GM19099 (cell line): ENCODE results near the gene SYT17.

Experiments
- POLR2A ChIP-seq: IDR thresholded peaks from 3 replicates; pipeline ENCODE4 v1.6.1; 2011; ENCODE audit warnings: low read depth; ENCODE audit not compliant: insufficient read length; ENCODE audit errors: extremely low read depth

SYT17 gene

DNA sequence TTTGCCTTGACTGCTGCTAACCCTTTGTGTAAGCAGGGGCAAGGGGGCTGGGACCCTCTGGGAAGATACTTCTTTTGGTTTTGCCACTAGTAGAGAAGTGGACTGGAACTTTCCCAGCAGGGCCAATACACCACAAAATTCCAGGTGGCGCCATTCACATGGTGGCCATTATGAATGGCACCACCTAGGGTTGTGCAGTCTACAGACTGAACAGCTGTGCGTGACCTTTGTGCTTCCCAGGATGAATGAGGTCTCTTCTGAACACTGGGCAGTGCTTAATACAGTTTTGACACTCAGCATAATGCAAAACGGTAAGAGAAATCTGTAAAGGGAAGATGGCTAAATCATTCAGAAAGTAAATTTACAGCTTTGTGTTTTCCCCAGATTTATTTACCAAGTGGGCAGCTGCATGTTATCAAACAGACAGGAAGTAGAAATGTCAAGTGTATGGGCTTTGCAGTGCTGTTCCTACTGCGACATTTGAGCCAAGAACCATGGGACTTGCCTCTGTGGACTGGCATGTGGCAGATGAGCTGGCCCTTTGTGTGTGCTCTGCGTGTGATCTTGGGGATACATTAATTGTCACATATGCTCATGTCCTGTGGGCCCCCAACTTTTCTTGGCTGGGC, 9.2 kb downstream of the SYT17 start:
- TF ChIP-seq POLR2A, result no peak

DNA sequence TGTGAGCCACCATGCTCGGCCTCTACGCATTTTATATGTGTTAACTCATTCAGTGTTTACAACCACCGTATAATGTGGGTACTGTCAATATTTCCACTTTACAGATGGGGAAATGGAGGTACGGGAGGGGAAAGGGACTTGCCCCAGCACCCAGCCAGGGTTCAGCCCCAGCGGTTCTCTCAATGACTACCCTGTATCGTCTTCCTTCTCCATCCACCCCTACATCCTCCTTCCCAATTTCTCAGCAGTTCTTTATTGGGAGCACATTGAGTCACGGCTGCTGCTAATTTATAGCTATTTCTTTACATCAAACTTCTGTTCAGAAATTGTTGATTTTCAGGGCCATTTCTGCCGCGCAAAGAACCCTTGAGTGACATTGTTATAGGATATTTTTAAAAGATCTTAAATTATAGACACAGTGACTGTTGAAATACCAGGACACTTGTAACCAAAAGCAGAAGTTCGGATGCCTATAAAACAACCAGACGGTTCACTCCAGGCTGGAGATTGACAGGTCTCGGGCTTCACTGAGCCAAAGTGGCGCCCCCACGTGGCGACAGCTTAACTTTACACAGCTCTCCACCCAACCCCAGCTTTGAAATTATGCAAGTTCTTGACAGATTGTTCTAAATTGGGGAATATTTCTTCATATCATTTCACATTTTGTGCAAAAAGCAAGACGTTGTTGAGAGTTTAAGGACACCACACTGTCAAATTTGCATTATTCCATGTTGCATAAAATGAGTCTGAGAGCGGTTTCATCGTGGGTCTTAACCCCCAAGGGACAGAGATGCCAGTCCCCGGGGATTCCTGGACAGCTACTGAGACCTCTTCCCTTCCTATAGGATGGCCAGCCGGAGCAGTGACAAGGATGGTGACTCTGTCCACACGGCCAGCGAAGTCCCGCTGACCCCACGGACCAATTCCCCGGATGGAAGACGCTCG, 11.8 kb downstream of the SYT17 start:
- TF ChIP-seq POLR2A, result no peak

DNA sequence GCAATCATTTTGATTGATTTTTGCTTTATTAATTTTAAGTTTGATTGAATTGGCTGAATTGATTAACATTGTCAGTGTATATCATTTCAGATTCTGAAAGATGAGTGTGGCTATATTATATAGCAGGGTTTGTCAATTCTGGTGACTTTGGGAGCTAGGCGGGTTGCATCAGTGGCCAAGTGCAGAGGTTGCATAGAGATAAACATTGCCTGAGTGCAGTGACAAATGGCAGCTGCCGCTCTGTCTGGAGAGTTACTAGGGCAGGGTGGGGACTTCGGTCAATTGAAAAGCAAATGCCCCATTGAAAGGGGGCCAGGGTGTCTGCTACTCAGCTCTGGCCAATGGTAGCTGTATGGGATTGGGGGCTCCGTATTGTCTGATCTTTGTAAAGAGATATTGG, 12.7 kb downstream of the SYT17 start:
- no peak for TF ChIP-seq POLR2A

DNA sequence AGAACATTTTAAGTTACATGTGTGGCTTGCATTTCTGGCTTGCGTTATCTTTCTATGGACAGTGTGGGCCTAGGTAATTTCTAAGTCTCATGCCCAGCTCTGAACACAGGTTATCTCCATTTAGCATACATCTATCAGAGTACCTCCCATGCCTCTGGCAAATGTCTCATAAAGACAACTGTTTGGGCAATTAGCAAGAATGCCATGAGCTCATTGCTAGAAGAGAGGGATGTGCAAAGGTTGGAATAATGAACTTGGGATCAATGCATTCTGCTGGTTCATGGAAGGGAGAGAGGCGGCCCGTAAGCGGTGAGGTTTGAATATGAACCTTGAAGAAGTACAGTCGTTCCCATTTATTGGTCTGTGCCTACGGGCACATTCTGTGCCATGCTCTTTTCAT, 14.4 kb downstream of the SYT17 start:
- no peak for TF ChIP-seq POLR2A

DNA sequence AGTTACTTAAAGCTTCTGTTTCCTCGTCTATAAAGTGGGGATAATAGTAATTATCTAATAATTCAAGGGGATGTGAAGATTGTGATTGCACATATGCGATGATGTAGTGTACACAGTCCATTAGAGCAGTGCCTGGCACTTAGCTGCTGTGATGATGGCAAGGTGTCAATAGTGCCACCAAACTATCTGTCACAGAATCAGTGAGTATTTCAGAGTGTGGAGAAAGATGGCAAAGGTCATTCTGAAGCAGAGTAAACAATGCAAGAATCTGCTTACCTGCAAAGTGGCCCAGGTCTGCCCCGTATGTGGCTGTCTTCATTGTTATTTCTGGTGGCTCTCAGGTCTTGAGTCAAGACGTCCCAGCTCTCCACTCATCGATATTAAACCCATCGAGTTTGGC, 15.1 kb downstream of the SYT17 start:
- TF ChIP-seq POLR2A, result no peak

DNA sequence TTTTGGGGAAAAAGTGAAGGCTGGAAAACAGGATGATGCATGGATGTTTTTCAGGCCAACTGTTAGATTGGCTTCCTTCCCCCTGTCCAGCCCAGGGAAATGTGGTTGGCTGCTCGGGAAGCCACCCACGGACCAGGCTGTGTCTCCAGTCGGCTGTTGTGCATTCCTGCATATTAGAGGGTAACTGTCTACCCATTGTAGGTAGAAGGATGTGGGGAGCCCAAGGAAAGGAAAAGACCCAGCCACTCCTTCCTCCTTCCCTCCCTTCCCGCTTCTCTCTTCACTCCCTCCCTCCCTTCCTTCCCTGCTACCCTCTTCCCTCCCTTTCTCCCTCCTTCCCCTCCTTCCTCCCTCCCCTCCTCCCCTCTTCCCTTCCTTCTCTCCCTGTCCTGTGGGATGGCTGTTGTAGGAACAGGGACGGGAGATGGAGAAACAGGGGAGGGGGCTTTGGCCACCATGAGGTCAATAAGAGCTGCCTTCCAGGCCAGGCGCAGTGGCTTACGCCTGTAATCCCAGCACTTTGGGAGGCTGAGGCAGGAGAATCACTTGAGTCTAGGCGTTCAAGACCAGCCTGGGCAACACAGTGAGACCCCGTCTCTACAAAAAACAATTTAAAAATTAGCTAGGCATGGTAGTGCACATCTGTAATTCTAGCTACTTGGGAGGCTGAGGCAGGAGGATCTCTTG, 16.9 kb downstream of the SYT17 start:
- TF ChIP-seq POLR2A, result no peak

DNA sequence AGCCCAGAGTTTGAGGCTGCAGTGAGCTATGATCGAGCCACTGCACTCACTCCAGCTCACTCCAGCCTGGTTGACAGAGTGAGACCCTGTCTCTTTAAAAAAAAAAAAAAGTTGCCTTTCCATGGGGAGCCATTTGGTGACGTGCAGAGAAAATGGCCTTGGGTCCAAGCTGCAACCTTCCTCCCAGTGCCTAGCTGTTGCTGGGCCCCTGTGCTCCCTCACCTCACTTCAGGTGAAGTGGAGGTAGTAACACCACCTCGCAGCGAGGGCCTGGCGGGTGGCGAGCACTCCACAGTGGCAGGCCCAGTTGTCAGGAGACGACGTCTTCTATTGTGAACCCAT, 17.4 kb downstream of the SYT17 start:
- TF ChIP-seq POLR2A, result no peak

DNA sequence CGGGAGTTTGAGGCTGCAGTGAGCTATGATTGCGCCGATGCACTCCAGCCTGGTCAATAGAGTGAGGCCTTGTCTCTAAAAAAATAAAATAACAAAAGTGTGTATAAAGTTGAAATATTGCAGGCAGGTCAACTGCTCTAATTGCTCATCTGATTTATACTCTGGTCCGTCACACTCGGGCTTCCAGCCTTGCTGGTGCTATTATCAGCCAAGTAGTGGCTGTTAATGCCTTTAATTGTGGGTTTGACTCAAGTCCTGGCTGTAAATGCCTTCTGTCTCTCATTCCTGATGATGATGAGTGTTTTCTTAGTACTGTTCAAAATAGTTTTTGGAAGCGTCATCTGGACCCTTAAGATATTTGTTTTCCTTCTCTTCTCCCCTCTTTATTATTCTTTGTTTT, 18.4 kb downstream of the SYT17 start:
- no peak for TF ChIP-seq POLR2A

DNA sequence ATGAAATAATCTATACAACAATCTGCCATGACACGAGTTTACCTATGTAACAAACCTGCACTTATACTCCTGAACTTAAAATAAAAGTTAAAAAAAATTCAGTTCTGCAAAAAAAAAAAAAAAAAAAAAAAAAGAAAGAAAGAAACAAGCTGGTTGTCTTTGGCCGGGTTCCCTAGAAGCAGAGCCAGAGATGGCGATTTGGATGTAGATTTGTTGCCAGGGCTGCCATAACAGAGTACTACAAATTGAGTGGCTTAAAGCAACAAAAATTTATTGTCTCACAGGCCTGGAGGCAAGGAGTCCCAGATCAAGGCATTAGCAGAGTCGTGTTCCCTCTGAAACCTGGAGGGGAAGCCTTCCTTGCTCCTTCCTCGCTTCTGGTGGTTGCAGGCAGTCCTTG, 20.4 kb downstream of the SYT17 start:
- TF ChIP-seq POLR2A, result no peak

DNA sequence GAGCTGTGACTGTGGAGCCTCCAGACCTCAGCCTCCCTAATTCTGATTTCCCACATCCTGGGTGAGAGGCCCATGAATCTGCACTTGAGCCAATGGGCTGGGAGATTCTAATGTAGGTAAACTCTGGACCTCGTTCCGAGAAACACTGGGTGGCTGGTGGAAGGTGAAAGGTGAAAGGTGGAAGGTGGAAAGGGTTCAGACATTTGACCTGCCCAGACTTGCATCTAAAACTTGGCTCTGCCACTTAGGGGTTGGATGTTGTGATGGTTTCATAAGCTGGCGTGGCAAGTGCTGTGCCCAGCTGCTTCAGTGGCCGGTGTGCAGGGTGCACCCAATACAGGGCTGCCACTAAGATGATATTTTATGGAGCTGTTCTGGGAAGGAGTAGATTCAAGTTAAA, 24.8 kb downstream of the SYT17 start:
- TF ChIP-seq POLR2A, result no peak

DNA sequence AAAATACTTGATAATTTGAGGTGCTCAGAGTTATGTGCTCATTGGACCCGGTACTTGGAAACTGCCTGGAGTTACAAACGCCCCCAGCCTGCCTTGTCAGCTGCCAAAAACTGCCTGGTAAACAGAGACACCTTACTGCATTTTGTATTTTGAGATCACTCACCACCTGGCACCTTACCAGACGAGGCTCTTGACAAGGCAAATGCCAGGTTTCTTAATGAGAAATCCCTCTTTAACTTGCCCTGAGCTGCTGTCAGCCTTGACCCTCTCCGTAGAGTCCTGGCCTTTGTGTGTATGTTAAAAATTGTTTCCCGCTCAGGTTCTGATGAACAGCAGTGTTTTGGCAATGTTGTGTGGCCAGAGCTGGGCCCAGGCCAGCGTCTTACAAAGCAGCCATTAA, 28.8 kb downstream of the SYT17 start:
- no peak for TF ChIP-seq POLR2A

DNA sequence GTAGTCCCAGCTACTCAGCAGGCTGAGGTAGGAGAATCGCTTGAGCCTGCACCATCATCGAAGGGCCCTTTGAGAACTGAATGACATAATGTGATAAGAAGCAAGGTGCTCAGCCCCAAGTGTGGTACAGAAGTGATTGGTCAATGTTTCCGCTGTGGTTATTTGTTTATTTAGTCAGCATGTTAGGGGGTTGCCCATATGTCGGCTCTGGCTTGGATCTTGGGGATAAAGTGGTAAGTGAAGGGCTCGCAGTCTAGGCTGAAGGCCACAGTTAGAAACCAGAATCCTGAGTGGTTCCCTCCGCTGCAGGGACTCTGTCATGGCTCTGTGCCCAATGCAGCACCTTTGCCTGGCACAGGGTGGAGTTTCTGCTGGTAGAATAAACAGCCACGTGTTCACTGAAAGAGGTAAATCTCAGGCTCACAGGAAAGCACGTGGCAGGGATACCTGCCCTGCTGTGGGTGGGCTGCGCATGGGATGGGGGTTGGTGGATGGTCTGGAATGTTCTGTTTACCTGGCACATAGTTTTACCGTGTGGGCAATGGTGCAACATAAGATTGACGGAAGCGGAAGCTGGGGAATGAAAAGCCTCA, 35.4 kb downstream of the SYT17 start:
- no peak for TF ChIP-seq POLR2A

DNA sequence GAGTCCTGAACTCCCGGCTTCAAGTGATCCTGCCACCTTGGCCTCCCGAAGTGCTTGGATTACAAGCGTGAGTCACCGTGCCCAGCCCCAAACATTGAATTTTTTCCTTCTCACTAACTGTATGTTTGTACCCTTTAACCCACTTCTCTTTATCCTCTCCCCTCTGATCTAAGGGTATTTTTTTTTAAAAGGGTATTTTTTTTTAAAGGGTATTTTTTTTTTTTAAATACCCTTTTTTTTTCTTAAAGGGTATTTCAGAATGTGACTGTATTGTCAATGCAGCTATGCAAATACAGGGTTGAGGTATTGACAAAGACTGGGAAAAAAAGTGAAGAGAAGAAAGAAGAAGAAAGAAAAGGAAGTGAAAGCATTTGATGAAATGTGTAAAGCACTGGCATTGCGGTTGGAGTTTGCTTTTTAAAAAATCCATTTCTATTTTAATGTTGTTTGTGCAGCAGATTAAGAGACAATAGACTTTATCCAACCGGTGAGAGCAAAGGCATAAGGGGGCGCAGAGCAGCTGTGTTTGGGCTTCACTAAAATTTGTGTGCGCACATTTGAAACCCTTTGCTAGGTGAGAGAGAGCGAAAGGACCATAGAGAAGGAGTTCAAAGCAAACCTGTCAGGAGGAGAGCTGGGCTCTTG, 42.4 kb downstream of the SYT17 start:
- TF ChIP-seq POLR2A, result no peak

DNA sequence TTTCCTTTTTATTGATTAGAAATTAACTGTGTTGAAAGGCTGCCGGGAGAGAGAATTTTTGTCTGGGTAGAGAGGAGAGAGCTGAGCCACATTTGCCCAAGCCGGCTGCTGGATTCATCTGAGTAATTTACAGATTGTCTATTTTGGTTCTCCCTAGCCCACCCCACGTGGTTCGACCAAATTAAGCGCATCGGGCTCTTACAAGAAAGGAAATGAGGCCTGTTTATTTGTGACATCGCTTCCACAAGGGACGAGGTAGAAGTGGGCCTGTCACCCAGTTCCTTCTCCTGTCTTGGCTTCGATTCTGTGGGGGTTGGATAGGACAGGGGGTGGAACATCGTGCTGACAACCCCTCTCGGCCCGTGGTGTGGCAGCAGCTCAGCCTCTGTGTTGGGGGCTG, 42.9 kb downstream of the SYT17 start:
- TF ChIP-seq POLR2A, result no peak

DNA sequence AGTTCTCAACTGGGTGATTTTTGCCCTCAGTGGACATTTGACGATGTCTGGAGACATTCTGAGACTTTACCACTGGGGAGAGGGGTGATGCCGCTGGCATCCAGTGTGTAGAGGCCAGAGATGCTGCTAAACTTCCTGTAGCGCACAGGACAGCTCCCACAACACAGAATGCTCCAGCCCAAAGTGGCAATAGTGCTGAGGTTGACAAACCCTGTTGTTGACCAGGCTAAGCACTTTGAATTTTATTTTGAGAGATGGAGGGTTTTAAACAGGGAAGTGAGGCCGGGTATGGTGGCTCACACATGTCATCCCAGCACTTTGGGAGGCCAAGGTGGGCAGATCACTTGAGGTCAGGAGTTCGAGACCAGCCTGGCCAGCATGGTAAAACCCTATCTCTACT, 44.0 kb downstream of the SYT17 start:
- TF ChIP-seq POLR2A, result no peak
